Endothelial cell of umbilical vein (primary cell): ENCODE data around the gene RBM20.

Source experiments
- EZH2 ChIP-seq: IDR thresholded peaks from 2 replicates; pipeline ENCODE4 v1.6.1; 2012; ENCODE audit warnings: borderline replicate concordance, low read depth, mild to moderate bottlenecking, moderate library complexity, low read length, inconsistent platforms; ENCODE audit not compliant: severe bottlenecking
- GATA2 ChIP-seq: IDR thresholded peaks from 2 replicates; pipeline ENCODE4 v1.7.0; 2011; ENCODE audit warnings: low read depth, mild to moderate bottlenecking, moderate library complexity, mixed read lengths, low read length; ENCODE audit not compliant: insufficient read length, insufficient read depth
- MYC ChIP-seq: IDR thresholded peaks from one replicate; pipeline ENCODE4 v1.6.1; 2011; ENCODE audit warnings: mild to moderate bottlenecking, low read depth, low read length
- POLR2AphosphoS5 ChIP-seq: IDR thresholded peaks from 2 replicates; pipeline ENCODE4 v1.6.1; 2012; ENCODE audit warnings: low read depth, mild to moderate bottlenecking, control low read depth, low read length, moderate library complexity; ENCODE audit not compliant: insufficient read depth
- TF ChIP-seq, protein P1 (sequence below), 2 donors: IDR thresholded peaks; 1 replicate in 1 of 2; 2 replicates in 1 of 2; pipeline ENCODE4 v1.5.1; 2011; ENCODE audit warnings: low read length in 2 of 2, mild to moderate bottlenecking in 2 of 2, moderate library complexity in 2 of 2, control low read depth in 1 of 2, inconsistent platforms in 1 of 2, low read depth in 1 of 2; ENCODE audit not compliant: insufficient read depth in 1 of 2; ENCODE audit errors: extremely low read depth in 1 of 2

DNA sequence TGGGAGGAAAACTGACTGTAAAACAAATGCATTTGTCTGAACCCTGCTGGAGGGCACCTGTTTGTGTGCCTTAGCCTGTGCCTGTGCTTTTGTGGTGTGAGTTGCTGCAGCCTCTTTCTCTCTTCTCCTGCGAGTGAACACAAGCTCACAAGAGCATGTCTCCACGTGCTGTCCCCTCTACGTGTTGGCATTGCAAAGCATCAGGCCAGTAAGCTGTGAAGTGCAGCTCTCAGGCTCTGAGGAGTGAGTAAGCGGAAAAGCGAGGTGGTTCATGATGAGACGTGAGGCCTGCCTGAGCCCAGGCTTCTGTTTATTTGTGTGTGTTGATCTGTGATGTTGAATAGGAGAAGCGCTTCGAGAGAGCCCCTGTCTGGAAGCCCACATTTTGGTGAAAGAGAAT lies 142.0 kb downstream of the RBM20 start:
- TF ChIP-seq, protein P1, sequence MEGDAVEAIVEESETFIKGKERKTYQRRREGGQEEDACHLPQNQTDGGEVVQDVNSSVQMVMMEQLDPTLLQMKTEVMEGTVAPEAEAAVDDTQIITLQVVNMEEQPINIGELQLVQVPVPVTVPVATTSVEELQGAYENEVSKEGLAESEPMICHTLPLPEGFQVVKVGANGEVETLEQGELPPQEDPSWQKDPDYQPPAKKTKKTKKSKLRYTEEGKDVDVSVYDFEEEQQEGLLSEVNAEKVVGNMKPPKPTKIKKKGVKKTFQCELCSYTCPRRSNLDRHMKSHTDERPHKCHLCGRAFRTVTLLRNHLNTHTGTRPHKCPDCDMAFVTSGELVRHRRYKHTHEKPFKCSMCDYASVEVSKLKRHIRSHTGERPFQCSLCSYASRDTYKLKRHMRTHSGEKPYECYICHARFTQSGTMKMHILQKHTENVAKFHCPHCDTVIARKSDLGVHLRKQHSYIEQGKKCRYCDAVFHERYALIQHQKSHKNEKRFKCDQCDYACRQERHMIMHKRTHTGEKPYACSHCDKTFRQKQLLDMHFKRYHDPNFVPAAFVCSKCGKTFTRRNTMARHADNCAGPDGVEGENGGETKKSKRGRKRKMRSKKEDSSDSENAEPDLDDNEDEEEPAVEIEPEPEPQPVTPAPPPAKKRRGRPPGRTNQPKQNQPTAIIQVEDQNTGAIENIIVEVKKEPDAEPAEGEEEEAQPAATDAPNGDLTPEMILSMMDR (IDR thresholded peaks at IDR 0.05; ENCODE audit: extremely low read depth in 1 of 2, insufficient read depth in 1 of 2, low read depth in 1 of 2, low read length in 2 of 2): no peak
- TF ChIP-seq POLR2AphosphoS5: no peak
- TF ChIP-seq MYC: no peak
- no peak for TF ChIP-seq EZH2
- TF ChIP-seq GATA2: no peak
